HG03139 (cell line): ENCODE measurements around the gene SPATA16.
"Not testable (repeated sequence)": the region's sequence is repeated elsewhere in the genome, so short reads cannot be mapped to it uniquely, and the experiment has no call there.

ENCODE experiments used
- ATAC-seq: cut with Tn5 transposase; IDR thresholded peaks from one replicate; pipeline ENCODE4 v1.9.1; 2021; ENCODE audit not compliant: unreplicated experiment

The SPATA16 gene

GRCh38 chr3:173006006-173006405, 135.0 kb downstream of the SPATA16 start:
- ATAC-seq: no peak

DNA sequence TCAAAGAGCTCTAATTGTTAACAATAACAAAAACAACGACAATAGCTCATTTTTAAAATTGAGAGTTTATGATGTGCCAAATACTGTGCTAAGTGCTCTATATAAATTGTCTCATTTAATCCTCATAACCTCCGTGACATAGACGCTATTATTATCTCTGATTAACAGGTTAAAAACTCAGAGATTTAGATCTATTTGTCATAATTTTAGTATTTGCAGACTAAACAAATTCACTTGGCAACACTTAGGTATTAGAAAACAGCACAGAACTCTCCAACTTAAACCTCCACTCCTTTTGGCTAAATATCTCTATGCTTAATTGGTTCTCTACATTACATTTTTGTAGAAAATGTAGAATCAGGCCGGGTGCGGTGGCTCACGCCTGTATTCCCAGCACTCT, 136.4 kb downstream of the SPATA16 start:
- ATAC-seq: no peak

- ATAC-seq: no peak
Observed at GRCh38 chr3:173003956-173004355, 137.1 kb downstream of the SPATA16 start.

- ATAC-seq: no peak
Observed at GRCh38 chr3:173003471-173003870, 137.6 kb downstream of the SPATA16 start.

GRCh38 chr3:173001622-173002021, 139.4 kb downstream of the SPATA16 start:
- no peak for ATAC-seq

- ATAC-seq: no peak
Observed at GRCh38 chr3:173000553-173000952, 140.5 kb downstream of the SPATA16 start.

DNA sequence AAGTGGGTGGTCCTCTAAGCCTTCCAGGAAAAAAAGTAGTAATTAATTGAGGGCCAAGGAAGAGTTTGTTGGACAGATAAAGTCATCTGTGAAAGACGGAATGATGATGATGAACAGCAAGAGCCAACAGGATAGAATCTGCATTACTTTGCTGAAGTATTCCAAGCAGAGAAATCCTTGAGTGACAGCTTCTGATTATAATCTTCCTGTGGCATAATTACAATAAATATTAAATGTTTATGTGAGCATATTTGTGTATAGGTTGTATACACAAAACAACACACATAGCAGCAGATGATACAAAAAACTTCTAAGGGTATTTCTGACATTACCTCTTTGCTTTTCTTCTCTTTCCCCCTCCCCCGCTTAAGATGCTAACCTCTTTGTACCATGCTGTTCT, 147.6 kb downstream of the SPATA16 start:
- no peak for ATAC-seq

DNA sequence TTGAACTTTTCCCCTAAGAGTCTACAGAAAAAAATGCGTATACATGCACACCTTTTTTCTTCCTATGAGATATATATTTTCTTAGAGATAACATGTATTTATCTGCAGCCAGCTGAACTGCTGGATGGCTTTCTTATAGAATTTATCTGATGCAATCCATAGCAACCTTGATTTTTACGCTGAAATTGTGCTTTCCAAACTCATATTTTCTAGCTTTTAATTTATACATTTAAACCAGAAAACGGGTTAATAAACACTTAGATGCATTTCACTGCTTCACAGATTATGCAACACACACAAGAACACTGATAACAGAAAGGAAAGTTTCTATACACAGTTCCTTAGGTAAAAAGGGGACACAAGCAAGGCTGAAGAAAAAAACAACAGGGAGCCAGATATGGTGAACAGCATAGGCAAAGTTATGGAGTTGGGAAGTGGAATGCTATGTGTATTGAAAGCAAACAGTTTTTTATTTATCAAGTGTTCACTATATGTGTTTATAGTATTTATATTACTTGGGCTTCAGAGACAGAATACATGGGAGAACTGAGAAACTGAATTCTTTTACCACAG, 149.5 kb downstream of the SPATA16 start:
- ATAC-seq: no peak

- no peak for ATAC-seq
Observed at GRCh38 chr3:172989373-172989772, 151.7 kb downstream of the SPATA16 start.

GRCh38 chr3:172987273-172987672, 153.8 kb downstream of the SPATA16 start:
- no peak for ATAC-seq

DNA sequence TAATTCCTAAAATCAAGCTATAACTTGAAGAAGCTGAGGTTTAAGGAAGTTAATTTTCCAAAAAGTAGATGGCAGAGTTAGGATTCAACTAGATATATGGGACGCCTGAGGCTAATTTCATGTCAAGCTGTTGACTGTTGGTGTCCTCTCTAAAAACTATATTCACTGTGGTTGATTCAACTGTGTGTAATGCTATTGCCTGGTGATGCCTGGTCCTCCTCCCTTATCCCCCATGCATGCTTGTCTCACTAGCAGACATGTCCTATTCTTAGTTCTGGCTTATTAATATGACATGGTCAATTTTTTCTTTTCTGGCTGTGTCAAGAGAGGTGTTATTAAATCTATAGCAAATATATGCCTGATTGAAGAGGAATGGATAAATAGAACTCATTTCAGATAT, 156.1 kb downstream of the SPATA16 start:
- no peak for ATAC-seq

DNA sequence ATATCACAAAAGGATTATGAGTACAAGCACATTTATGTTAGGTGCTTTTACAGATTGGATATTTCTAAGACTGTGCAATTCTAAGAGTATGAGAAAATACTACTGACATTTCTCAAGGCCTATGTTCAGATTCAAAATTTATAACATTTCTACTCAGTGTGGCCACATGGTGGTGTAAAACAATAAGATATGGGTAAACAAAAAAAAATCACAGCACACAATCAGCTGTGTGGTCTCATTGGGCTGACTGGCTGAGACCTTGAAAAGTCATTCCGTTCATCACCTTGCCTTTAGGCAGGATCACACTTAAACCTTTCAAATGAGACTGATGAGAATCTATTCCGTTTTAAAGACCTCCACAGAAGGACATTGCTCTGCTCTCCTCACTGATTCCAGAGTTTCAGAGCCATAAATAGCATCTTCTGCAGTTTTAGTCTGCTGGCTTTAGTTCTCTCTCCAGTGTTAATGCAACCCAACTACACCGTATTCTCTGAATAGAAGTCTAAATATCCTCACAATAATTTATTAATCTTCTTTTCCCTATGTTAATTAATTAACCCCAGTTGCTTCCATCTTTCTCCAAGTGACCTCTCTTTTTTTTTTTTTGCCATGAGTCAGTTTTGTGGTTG, 158.2 kb downstream of the SPATA16 start:
- ATAC-seq: no peak

DNA sequence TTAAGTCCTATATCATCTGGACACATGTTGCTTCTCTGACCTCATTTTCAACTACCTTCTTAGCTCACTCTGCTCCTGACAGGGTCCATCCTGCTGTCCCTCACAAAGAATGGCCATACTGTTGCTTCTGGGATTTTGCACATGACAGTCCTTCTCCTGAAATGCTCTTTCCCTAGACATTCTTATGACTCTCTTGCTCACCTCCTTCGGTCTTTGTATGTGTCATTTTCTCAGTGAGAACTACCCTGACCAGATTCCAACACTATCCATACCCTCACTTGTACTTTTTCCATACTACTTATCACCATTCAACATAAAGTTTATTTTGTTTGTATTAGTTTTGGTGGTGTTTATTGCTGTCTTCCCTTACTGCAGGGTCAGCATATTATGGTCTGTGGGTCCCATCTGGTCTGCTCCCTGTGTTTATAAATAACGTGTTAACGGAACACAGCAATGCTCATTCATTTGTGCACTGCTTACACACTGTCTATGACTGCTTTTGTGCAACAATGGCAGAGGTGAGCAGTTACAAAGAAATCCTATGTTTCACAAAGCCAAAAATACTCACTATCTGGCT, 159.5 kb downstream of the SPATA16 start:
- no peak for ATAC-seq

DNA sequence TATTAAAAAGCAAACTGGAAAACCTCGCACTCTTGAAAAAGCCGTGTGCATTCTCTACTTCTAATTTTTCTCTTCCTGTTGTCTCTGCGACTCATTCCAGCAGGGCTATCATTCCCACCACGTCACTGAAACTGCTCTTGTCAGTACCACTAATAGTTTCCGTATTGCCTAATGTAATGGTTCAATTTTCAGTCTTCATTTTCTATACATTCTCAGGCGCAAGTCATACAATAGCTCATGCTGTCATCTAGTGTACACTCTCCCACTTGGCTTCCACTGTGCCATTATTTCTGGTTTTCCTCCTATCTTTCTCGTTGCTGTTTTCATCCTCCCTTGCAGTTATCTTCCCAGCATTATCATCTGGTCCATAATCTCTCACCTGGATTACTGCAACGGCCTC, 160.2 kb downstream of the SPATA16 start:
- no peak for ATAC-seq

GRCh38 chr3:172977696-172978095, 163.3 kb downstream of the SPATA16 start:
- ATAC-seq: no peak

DNA sequence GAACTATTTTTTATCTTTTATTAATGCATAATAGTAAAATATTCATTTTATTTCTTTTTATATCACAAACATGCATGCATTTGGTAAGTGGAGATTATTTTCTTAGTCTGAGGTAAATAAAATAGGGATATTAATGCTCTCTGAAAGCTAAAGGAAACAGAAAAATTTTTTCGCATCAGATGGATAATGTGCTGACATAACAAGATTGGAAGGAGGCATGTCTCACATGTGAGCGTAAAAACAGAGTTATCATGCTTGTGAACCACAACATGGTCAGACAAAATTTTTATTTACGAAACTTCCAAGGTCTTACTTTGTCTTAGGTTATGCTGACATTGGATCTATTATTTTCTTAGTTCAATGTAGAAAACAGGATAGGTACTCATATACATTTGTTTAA, 166.1 kb downstream of the SPATA16 start:
- ATAC-seq: no peak

GRCh38 chr3:172973799-172974198, 167.2 kb downstream of the SPATA16 start:
- no peak for ATAC-seq

- no peak for ATAC-seq
Observed at GRCh38 chr3:172972717-172973116, 168.3 kb downstream of the SPATA16 start.

- no peak for ATAC-seq
Observed at GRCh38 chr3:172972067-172972466, 169.0 kb downstream of the SPATA16 start.

GRCh38 chr3:172968646-172969045, 172.4 kb downstream of the SPATA16 start:
- ATAC-seq: no peak

GRCh38 chr3:172965256-172965655, 175.8 kb downstream of the SPATA16 start:
- no peak for ATAC-seq

DNA sequence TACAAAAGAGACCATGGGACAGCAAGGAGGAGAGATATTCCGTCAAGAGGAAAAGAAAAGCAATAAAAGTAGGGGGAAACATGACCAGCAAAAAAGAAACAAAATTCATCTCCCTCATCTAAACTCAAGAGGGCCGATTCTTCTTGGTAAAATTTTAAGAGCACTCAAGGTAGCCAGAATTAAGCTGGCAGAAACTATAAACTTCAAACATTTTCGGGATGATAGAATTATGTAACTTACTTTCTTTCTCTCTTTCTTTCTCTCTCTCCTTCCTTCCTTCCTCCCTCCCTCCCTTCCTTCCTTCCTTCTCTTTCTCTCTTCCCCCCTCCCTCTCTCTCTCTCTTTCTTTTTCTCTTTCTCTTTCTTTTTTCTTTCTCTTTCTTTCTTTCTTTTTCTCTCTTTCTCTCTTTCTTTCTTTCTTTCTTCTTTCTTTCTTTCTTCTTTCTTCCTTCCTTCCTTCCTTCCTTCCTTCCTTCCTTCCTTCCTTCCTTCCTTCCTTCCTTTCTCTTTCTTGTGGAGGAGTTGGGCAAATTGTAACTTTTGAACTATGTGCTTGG, 180.3 kb downstream of the SPATA16 start:
- ATAC-seq: not testable (repeated sequence)
